Measurements from ENCODE around the gene LINGO4. TPM values are rescaled to one million over a fixed set of nuclear protein-coding genes. Genes with fewer than 3 reads are reported as not detected.

The LINGO4 gene
- total RNA-seq, 1 experiment from 2014 or later, result not detected

- Mint-ChIP-seq H3K4me3 (no peak overlapping the region), H3K27ac (no peak overlapping the region), H3K9me3 (no peaks in the 10 kb centered on the region), H3K27me3 (ENCODE audit: low read depth) (peaks cover 6% of the 10 kb centered on the region), H3K36me3 (no peaks in the 10 kb centered on the region), H3K4me1 (peaks cover 14% of the 10 kb centered on the region)
- POLR2A ChIA-PET, result interaction anchor here (1.5 kb wide), 1 partner anchor 40 kb away, joined by 3 read pairs; no protein-coding TSS in a partner anchor
- DNase-seq (ENCODE audit: low spot score), result no peak
- no peak for TF ChIP-seq E2F4 (CRISPR knock-in tag; IDR thresholded peaks at IDR 0.05; ENCODE audit: borderline replicate concordance, low read depth)
- TF ChIP-seq, protein P1, sequence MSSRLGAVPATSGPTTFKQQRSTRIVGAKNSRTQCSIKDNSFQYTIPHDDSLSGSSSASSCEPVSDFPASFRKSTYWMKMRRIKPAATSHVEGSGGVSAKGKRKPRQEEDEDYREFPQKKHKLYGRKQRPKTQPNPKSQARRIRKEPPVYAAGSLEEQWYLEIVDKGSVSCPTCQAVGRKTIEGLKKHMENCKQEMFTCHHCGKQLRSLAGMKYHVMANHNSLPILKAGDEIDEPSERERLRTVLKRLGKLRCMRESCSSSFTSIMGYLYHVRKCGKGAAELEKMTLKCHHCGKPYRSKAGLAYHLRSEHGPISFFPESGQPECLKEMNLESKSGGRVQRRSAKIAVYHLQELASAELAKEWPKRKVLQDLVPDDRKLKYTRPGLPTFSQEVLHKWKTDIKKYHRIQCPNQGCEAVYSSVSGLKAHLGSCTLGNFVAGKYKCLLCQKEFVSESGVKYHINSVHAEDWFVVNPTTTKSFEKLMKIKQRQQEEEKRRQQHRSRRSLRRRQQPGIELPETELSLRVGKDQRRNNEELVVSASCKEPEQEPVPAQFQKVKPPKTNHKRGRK (CRISPR knock-in tag; IDR thresholded peaks at IDR 0.05; ENCODE audit: borderline replicate concordance), result no peak
- no peak for TF ChIP-seq FOXP1 (CRISPR knock-in tag; IDR thresholded peaks at IDR 0.05; ENCODE audit: borderline replicate concordance)
- no peak for TF ChIP-seq HMGA2 (CRISPR knock-in tag; IDR thresholded peaks at IDR 0.05)
- no peak for TF ChIP-seq ZNF219 (CRISPR knock-in tag; IDR thresholded peaks at IDR 0.05; ENCODE audit: borderline replicate concordance)
- TF ChIP-seq KAT7 (CRISPR knock-in tag; IDR thresholded peaks at IDR 0.05; ENCODE audit: borderline replicate concordance), result no peak
- no peak for TF ChIP-seq PREB (CRISPR knock-in tag; IDR thresholded peaks at IDR 0.05; ENCODE audit: borderline replicate concordance)
- no peak for TF ChIP-seq ZNF416 (CRISPR knock-in tag; IDR thresholded peaks at IDR 0.05)
- TF ChIP-seq, protein P2, sequence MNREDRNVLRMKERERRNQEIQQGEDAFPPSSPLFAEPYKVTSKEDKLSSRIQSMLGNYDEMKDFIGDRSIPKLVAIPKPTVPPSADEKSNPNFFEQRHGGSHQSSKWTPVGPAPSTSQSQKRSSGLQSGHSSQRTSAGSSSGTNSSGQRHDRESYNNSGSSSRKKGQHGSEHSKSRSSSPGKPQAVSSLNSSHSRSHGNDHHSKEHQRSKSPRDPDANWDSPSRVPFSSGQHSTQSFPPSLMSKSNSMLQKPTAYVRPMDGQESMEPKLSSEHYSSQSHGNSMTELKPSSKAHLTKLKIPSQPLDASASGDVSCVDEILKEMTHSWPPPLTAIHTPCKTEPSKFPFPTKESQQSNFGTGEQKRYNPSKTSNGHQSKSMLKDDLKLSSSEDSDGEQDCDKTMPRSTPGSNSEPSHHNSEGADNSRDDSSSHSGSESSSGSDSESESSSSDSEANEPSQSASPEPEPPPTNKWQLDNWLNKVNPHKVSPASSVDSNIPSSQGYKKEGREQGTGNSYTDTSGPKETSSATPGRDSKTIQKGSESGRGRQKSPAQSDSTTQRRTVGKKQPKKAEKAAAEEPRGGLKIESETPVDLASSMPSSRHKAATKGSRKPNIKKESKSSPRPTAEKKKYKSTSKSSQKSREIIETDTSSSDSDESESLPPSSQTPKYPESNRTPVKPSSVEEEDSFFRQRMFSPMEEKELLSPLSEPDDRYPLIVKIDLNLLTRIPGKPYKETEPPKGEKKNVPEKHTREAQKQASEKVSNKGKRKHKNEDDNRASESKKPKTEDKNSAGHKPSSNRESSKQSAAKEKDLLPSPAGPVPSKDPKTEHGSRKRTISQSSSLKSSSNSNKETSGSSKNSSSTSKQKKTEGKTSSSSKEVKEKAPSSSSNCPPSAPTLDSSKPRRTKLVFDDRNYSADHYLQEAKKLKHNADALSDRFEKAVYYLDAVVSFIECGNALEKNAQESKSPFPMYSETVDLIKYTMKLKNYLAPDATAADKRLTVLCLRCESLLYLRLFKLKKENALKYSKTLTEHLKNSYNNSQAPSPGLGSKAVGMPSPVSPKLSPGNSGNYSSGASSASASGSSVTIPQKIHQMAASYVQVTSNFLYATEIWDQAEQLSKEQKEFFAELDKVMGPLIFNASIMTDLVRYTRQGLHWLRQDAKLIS (CRISPR knock-in tag; IDR thresholded peaks at IDR 0.05; ENCODE audit: borderline replicate concordance), result no peak
- no peak for TF ChIP-seq ETV6 (CRISPR knock-in tag; IDR thresholded peaks at IDR 0.05)
- TF ChIP-seq EMX1 (CRISPR knock-in tag; IDR thresholded peaks at IDR 0.05), result no peak
- TF ChIP-seq ATF6 (CRISPR knock-in tag; IDR thresholded peaks at IDR 0.05), result no peak
- TF ChIP-seq, protein P3, sequence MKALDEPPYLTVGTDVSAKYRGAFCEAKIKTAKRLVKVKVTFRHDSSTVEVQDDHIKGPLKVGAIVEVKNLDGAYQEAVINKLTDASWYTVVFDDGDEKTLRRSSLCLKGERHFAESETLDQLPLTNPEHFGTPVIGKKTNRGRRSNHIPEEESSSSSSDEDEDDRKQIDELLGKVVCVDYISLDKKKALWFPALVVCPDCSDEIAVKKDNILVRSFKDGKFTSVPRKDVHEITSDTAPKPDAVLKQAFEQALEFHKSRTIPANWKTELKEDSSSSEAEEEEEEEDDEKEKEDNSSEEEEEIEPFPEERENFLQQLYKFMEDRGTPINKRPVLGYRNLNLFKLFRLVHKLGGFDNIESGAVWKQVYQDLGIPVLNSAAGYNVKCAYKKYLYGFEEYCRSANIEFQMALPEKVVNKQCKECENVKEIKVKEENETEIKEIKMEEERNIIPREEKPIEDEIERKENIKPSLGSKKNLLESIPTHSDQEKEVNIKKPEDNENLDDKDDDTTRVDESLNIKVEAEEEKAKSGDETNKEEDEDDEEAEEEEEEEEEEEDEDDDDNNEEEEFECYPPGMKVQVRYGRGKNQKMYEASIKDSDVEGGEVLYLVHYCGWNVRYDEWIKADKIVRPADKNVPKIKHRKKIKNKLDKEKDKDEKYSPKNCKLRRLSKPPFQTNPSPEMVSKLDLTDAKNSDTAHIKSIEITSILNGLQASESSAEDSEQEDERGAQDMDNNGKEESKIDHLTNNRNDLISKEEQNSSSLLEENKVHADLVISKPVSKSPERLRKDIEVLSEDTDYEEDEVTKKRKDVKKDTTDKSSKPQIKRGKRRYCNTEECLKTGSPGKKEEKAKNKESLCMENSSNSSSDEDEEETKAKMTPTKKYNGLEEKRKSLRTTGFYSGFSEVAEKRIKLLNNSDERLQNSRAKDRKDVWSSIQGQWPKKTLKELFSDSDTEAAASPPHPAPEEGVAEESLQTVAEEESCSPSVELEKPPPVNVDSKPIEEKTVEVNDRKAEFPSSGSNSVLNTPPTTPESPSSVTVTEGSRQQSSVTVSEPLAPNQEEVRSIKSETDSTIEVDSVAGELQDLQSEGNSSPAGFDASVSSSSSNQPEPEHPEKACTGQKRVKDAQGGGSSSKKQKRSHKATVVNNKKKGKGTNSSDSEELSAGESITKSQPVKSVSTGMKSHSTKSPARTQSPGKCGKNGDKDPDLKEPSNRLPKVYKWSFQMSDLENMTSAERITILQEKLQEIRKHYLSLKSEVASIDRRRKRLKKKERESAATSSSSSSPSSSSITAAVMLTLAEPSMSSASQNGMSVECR (CRISPR knock-in tag; IDR thresholded peaks at IDR 0.05; ENCODE audit: borderline replicate concordance), result no peak
- TF ChIP-seq SP1 (CRISPR knock-in tag; conservative IDR thresholded peaks at IDR 0.05), result no peak
- TF ChIP-seq TEAD4 (CRISPR knock-in tag; IDR thresholded peaks at IDR 0.05), result no peak
- TF ChIP-seq ZMAT4 (CRISPR knock-in tag; IDR thresholded peaks at IDR 0.05), result no peak
- TF ChIP-seq ZNF423 (CRISPR knock-in tag; IDR thresholded peaks at IDR 0.05), result no peak
- TF ChIP-seq GABPB1 (CRISPR knock-in tag; IDR thresholded peaks at IDR 0.05), result no peak
- CTCF ChIA-PET, result no interaction called here
- ATAC-seq, result no peak
These were observed 2.1 kb downstream of the LINGO4 start for GRCh38 chr1:151803164-151803563.
